Gastroesophageal sphincter (tissue), 3 donors: ENCODE results near the gene SPTB.

Source experiments
- CTCF ChIP-seq, 4 experiments: fragments of 200-600 bp in 2 of 4; fragments of 450-650 bp in 2 of 4; sonication (generic) in 1 of 4; IDR thresholded peaks; one replicate each; pipeline ENCODE4 v1.5.1; 2017 to 2019; ENCODE audit warnings: antibody characterized with exemption in 4 of 4, mild to moderate bottlenecking in 2 of 4, moderate library complexity in 2 of 4
- EP300 ChIP-seq: sonication (generic); formaldehyde crosslinking; IDR thresholded peaks from one replicate; pipeline ENCODE4 v1.6.1; 2017; ENCODE audit warnings: antibody characterized with exemption, mild to moderate bottlenecking
- POLR2A ChIP-seq, 2 donors: fragments of 450-650 bp; IDR thresholded peaks; one replicate each; pipeline ENCODE4 v1.6.1; 2017; ENCODE audit warnings: antibody characterized with exemption in 2 of 2, mild to moderate bottlenecking in 2 of 2, moderate library complexity in 1 of 2
- POLR2AphosphoS5 ChIP-seq: sonication (generic); formaldehyde crosslinking; IDR thresholded peaks from one replicate; pipeline ENCODE4 v1.6.1; 2017; ENCODE audit warnings: antibody characterized with exemption

GRCh38 chr14:64764641-64765520, 114.8 kb downstream of the SPTB start:
- TF ChIP-seq CTCF (IDR thresholded peaks at IDR 0.05) (peak in 3 of 4 experiments; percentile 89 to 96 (median 93)), POLR2A (IDR thresholded peaks at IDR 0.05) (no peak), POLR2AphosphoS5 (no peak), EP300 (no peak)
